Panc1 (cell line): Measurements from ENCODE around the gene CCRL2. TPM values are rescaled to one million over a fixed set of nuclear protein-coding genes. Genes with fewer than 3 reads are reported as not detected.

Experiments
- ATAC-seq: fragments of 200-7000 bp; cut with Tn5 transposase; 2 replicates; pipeline ENCODE4 v1.9.1; 2020; ENCODE audit warnings: mild to moderate bottlenecking, moderate library complexity
- BruUV-seq: library from RNA; stranded (reverse); fragments of 400-500 nt; replicated peaks from 2 replicates; lab custom pipeline; 2021; lab: Mats Ljungman, UMichigan
- CTCF ChIA-PET: fragments of 300-600 bp; sonication (Branson Sonifier 250); formaldehyde crosslinking; loops from one replicate; lab custom pipeline; 2022; ENCODE audit warnings: antibody characterized with exemption; lab: Charles Lee
- POLR2A ChIA-PET: fragments of 300-600 bp; sonication (Branson Sonifier 250); formaldehyde crosslinking; loops from one replicate; lab custom pipeline; 2022; ENCODE audit warnings: antibody characterized with exemption; lab: Charles Lee
- DNase-seq: peaks from one replicate; pipeline ENCODE4 v3.0.0-alpha.2; 2010; ENCODE audit warnings: low read depth, low spot score
- H3K27ac ChIP-seq: 2 replicates; pipeline ENCODE4 v1.5.1; 2011; ENCODE audit warnings: mild to moderate bottlenecking, low read length, inconsistent platforms
- H3K27me3 ChIP-seq: fragments of 200-500 bp; sonication (Bioruptor generic); 2 replicates; pipeline ENCODE4 v1.6.0; 2014; ENCODE audit warnings: low read length, inconsistent platforms; ENCODE audit not compliant: control insufficient read depth, insufficient read depth
- H3K36me3 ChIP-seq: fragments of 200-500 bp; sonication (Bioruptor generic); 2 replicates; pipeline ENCODE4 v1.5.1; 2014; ENCODE audit warnings: inconsistent platforms, mild to moderate bottlenecking, low read length, moderate library complexity; ENCODE audit not compliant: control insufficient read depth, insufficient read depth
- H3K4me1 ChIP-seq: 2 replicates; pipeline ENCODE4 v1.5.1; 2011; ENCODE audit warnings: inconsistent platforms, mild to moderate bottlenecking, low read length, moderate library complexity; ENCODE audit not compliant: control insufficient read depth, insufficient read depth
- H3K4me3 ChIP-seq, 2 experiments: 2 replicates each; pipeline ENCODE4 v1.5.1; 2011 to 2012; ENCODE audit warnings: low read depth in 2 of 2, low read length in 2 of 2, mild to moderate bottlenecking in 2 of 2, inconsistent platforms in 1 of 2, moderate library complexity in 1 of 2
- H3K9me3 ChIP-seq: fragments of 200-500 bp; sonication (Bioruptor generic); 2 replicates; pipeline ENCODE4 v1.5.1; 2014; ENCODE audit warnings: low read depth, mild to moderate bottlenecking, inconsistent platforms, low read length, moderate library complexity; ENCODE audit not compliant: control insufficient read depth, insufficient read depth
- POLR2AphosphoS5 ChIP-seq: IDR thresholded peaks from 2 replicates; pipeline ENCODE4 v1.6.1; 2012; ENCODE audit warnings: mild to moderate bottlenecking, low read depth, low read length, moderate library complexity
- SIN3A ChIP-seq: IDR thresholded peaks from 2 replicates; pipeline ENCODE4 v1.6.1; 2012; ENCODE audit warnings: low read depth, mild to moderate bottlenecking, low read length, moderate library complexity, borderline replicate concordance; ENCODE audit not compliant: insufficient read depth
- TCF7L2 ChIP-seq: IDR thresholded peaks from 2 replicates; pipeline ENCODE4 v1.6.1; 2011; ENCODE audit warnings: mild to moderate bottlenecking, low read depth, low read length, inconsistent platforms
- in situ Hi-C: cut with HindIII; loops from 2 replicates; pipeline ENCODE4 v1.10.0; 2016; ENCODE audit warnings: low sequenced_read_pairs, low pct_unique_long_range_greater_than_20kb
- intact Hi-C: fragments of 100-400 bp; cut with micrococcal nuclease; formaldehyde crosslinking; loops from one replicate; pipeline ENCODE4 v1.10.0; 2022; ENCODE audit not compliant: unreplicated experiment
- total RNA-seq: library from RNA; stranded (reverse); gene quantifications from one replicate; pipeline ENCODE4 v1.2.1, GENCODE V29; 2021; ENCODE audit not compliant: unreplicated experiment
- TF ChIP-seq, protein P1 (sequence below): fragments of 450-650 bp; IDR thresholded peaks from 2 replicates; pipeline ENCODE4 v1.5.1; 2017; ENCODE audit warnings: mild to moderate bottlenecking
- TF ChIP-seq, protein P2 (sequence below), 2 experiments: IDR thresholded peaks; 2 replicates each; pipeline ENCODE4 v1.6.1; 2011 to 2012; ENCODE audit warnings: low read depth in 2 of 2, control low read depth in 1 of 2, low read length in 1 of 2, mild to moderate bottlenecking in 1 of 2, moderate library complexity in 1 of 2; ENCODE audit not compliant: insufficient read depth in 1 of 2

CCRL2 gene
- total RNA-seq, 1 experiment from 2014 or later: not detected

DNA sequence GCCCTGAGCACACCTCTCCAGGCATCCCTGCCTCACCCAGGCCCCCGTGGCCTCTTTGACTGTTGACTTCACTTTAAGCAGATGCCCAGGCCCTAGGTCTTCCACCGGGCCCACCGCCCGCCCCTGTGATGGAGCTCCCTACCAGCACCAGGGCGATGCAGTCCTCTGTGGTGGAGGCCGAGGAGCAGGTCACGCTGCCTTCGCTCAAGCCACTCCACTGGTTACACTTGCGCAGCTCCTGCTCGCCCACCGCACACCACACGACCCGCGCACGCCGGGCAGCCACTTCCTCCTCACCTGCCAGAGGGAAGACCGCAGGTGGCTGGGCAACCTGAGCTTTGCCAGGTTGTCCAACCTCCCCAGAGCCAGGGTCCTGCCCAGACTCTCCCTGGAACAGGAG is 41.7 kb downstream of the CCRL2 start:
- ChIA-PET CTCF (no interaction called here), POLR2A (no interaction called here)
- intact Hi-C loops: no loop called here
- Histone ChIP-seq H3K36me3 (no peaks in the 10 kb centered on the region), H3K27ac (no peak overlapping the region), H3K9me3 (no peaks in the 10 kb centered on the region), H3K4me1 (no peaks in the 10 kb centered on the region), H3K27me3 (no peaks in the 10 kb centered on the region), H3K4me3 (no peak overlapping the region)
- ATAC-seq (no peak), DNase-seq (no peak)
- no TSS peak for BruUV-seq
- TF ChIP-seq SIN3A (no peak), TCF7L2 (no peak), POLR2AphosphoS5 (no peak)
- TF ChIP-seq, protein P1, sequence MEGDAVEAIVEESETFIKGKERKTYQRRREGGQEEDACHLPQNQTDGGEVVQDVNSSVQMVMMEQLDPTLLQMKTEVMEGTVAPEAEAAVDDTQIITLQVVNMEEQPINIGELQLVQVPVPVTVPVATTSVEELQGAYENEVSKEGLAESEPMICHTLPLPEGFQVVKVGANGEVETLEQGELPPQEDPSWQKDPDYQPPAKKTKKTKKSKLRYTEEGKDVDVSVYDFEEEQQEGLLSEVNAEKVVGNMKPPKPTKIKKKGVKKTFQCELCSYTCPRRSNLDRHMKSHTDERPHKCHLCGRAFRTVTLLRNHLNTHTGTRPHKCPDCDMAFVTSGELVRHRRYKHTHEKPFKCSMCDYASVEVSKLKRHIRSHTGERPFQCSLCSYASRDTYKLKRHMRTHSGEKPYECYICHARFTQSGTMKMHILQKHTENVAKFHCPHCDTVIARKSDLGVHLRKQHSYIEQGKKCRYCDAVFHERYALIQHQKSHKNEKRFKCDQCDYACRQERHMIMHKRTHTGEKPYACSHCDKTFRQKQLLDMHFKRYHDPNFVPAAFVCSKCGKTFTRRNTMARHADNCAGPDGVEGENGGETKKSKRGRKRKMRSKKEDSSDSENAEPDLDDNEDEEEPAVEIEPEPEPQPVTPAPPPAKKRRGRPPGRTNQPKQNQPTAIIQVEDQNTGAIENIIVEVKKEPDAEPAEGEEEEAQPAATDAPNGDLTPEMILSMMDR: no peak
- TF ChIP-seq, protein P2, sequence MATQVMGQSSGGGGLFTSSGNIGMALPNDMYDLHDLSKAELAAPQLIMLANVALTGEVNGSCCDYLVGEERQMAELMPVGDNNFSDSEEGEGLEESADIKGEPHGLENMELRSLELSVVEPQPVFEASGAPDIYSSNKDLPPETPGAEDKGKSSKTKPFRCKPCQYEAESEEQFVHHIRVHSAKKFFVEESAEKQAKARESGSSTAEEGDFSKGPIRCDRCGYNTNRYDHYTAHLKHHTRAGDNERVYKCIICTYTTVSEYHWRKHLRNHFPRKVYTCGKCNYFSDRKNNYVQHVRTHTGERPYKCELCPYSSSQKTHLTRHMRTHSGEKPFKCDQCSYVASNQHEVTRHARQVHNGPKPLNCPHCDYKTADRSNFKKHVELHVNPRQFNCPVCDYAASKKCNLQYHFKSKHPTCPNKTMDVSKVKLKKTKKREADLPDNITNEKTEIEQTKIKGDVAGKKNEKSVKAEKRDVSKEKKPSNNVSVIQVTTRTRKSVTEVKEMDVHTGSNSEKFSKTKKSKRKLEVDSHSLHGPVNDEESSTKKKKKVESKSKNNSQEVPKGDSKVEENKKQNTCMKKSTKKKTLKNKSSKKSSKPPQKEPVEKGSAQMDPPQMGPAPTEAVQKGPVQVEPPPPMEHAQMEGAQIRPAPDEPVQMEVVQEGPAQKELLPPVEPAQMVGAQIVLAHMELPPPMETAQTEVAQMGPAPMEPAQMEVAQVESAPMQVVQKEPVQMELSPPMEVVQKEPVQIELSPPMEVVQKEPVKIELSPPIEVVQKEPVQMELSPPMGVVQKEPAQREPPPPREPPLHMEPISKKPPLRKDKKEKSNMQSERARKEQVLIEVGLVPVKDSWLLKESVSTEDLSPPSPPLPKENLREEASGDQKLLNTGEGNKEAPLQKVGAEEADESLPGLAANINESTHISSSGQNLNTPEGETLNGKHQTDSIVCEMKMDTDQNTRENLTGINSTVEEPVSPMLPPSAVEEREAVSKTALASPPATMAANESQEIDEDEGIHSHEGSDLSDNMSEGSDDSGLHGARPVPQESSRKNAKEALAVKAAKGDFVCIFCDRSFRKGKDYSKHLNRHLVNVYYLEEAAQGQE (IDR thresholded peaks at IDR 0.05; ENCODE audit: insufficient read depth in 1 of 2, low read depth in 2 of 2, low read length in 1 of 2): no peak
- in situ Hi-C loops: no loop called here

DNA sequence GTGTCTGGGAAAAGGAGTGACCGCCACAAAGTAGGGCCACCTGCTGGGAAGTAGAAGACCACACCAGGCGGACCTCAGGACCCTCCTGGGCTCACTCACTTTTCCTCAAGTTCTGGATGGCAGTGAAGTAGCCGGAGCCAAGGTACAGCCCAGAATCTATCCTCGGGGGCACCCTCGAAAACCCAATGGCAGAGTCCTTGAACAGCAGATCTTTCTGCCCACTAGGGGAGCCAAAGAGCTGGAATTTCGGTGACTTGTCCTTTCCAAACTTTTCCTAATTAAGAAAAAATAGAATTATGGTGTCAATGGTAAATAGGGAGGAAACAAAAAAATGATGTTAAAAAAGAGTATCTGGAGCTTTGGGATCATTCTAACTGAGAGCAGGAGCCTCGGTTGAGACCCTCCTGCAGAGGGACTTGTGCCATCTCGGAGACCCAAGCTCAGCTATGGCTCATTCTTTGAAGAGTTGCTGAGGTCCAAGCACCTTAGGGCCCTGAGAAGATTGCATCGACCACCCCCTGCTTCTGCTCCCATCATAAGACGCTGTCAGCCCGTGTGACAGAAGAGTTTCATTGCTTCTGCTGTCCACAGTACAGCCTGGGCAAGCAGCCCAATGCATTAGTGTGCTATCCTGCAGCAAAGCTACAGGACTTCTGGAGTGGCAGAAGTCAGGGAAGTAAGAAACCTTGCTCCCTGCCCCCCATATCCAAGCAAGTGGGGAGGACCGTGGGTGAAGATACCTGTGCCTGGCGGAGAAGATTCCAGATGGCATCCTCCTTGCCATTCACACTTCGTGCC is 42.9 kb downstream of the CCRL2 start:
- Histone ChIP-seq H3K4me1 (no peaks in the 10 kb centered on the region), H3K36me3 (no peaks in the 10 kb centered on the region), H3K9me3 (no peaks in the 10 kb centered on the region), H3K27me3 (no peaks in the 10 kb centered on the region), H3K4me3 (no peak overlapping the region), H3K27ac (no peak overlapping the region)
- intact Hi-C loops (no loop called here), in situ Hi-C loops (no loop called here)
- DNase-seq: no peak
- no peak for ATAC-seq
- ChIA-PET POLR2A (no interaction called here), CTCF (interaction anchor here (0.6 kb wide), 1 partner anchor 587 kb away, joined by 3 read pairs; no protein-coding TSS in a partner anchor)
- no TSS peak for BruUV-seq
- TF ChIP-seq SIN3A (no peak), POLR2AphosphoS5 (no peak)
- TF ChIP-seq, protein P1: peak; percentile 78
